Prostate gland (tissue), 2 donors: ENCODE results near the gene ELK1. TPM values are rescaled to one million over a fixed set of nuclear protein-coding genes. Genes with fewer than 3 reads are reported as not detected.
A peak's percentile ranks its signal among the peaks of the same experiment; 100 is the strongest.

Experiments used
- DNase-seq: peaks from one replicate; pipeline ENCODE4 v3.0.0-alpha.2; 2019; ENCODE audit warnings: low spot score
- H3K27ac ChIP-seq, 2 donors: fragments of 200-600 bp; sonication (generic); 2 replicates each; pipeline ENCODE4 v1.5.1; 2017 to 2019
- H3K27me3 ChIP-seq: fragments of 200-600 bp; sonication (generic); replicated peaks from 2 replicates; pipeline ENCODE4 v1.5.1; 2019; ENCODE audit not compliant: insufficient read depth
- H3K36me3 ChIP-seq, 2 donors: fragments of 200-600 bp; sonication (generic); 1 replicate in 1 of 2; 2 replicates in 1 of 2; pipeline versions ENCODE4 v1.5.1 to v1.8.1; 2017 to 2019
- H3K4me1 ChIP-seq: fragments of 200-600 bp; sonication (generic); replicated peaks from 2 replicates; pipeline ENCODE4 v1.5.1; 2019
- H3K4me3 ChIP-seq, 2 donors: fragments of 200-600 bp; sonication (generic); 2 replicates each; pipeline ENCODE4 v1.5.1; 2017 to 2019
- H3K9me3 ChIP-seq: fragments of 200-600 bp; sonication (generic); 2 replicates; pipeline ENCODE4 v1.5.1; 2017
- POLR2A ChIP-seq: fragments of 450-650 bp; IDR thresholded peaks from one replicate; pipeline ENCODE4 v1.6.1; 2016; ENCODE audit warnings: antibody characterized with exemption, mild to moderate bottlenecking
- POLR2AphosphoS5 ChIP-seq: sonication (generic); formaldehyde crosslinking; IDR thresholded peaks from one replicate; pipeline ENCODE4 v1.6.1; 2017; ENCODE audit warnings: antibody characterized with exemption
- WGBS: methylation state at CpG from one replicate; pipeline ENCODE4 v1.1.5; 2018; 5-methylcytosine and 5-hydroxymethylcytosine counted together
- intact Hi-C: fragments of 100-400 bp; cut with DNase I; formaldehyde crosslinking; loops from one replicate; pipeline ENCODE4 v1.14.2; 2022
- total RNA-seq, 2 donors: library from RNA; depleted of rRNA; stranded (reverse); fragments of >200 nt; gene quantifications; one replicate each; pipeline ENCODE4 v1.1.0, GENCODE V29; 2016
- TF ChIP-seq, protein P1 (sequence below), 4 experiments: fragments of 200-600 bp in 2 of 4; fragments of 450-650 bp in 2 of 4; sonication (generic) in 2 of 4; IDR thresholded peaks; 1 replicate in 3 of 4; 2 replicates in 1 of 4; pipeline ENCODE4 v1.5.1; 2016 to 2019; ENCODE audit warnings: antibody characterized with exemption in 4 of 4, mild to moderate bottlenecking in 2 of 4, moderate library complexity in 2 of 4

The ELK1 gene
- total RNA-seq, 2 donors from 2014 or later = 28.6 to 105 TPM

DNA sequence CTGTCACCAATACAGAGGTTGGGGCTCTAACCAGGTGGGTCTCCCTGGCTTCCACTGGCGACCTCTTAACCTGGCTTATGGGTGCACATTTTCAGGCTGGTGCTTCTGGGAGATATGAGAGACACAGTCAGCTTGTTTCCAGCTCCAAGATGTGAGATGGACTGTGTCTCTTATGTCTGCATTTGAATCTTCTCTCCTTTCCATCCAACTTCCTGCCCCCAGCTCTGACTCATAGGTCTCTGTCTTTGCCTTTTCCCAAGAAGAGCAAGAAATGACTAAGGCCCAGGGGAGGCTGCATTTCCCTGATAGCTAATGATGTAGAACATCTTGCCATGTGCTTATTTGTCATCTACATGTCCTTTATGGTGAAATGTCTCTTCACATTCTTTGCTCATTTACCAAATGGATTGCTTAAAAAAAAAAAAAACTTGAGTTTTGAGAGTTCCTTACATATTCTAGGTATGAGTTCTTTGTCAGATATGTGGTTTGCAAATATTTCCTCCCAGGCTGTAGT is 11.8 kb upstream of the ELK1 start:
- H3K27me3 ChIP-seq = no peaks in the 10 kb centered on the region
- no peaks in the 10 kb centered on the region for H3K4me1 ChIP-seq
- TF ChIP-seq POLR2AphosphoS5 = no peak
- TF ChIP-seq, protein P1, sequence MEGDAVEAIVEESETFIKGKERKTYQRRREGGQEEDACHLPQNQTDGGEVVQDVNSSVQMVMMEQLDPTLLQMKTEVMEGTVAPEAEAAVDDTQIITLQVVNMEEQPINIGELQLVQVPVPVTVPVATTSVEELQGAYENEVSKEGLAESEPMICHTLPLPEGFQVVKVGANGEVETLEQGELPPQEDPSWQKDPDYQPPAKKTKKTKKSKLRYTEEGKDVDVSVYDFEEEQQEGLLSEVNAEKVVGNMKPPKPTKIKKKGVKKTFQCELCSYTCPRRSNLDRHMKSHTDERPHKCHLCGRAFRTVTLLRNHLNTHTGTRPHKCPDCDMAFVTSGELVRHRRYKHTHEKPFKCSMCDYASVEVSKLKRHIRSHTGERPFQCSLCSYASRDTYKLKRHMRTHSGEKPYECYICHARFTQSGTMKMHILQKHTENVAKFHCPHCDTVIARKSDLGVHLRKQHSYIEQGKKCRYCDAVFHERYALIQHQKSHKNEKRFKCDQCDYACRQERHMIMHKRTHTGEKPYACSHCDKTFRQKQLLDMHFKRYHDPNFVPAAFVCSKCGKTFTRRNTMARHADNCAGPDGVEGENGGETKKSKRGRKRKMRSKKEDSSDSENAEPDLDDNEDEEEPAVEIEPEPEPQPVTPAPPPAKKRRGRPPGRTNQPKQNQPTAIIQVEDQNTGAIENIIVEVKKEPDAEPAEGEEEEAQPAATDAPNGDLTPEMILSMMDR (IDR thresholded peaks at IDR 0.05) = no peak
- TF ChIP-seq POLR2A = no peak
- H3K27ac ChIP-seq = no peak overlapping the region
- WGBS = 83% methylated on average over 1 of the region's 1 CpG
- H3K4me3 ChIP-seq = no peak overlapping the region
- H3K9me3 ChIP-seq = no peaks in the 10 kb centered on the region
- no peaks in the 10 kb centered on the region for H3K36me3 ChIP-seq
- intact Hi-C loops = no loop called here
- no peak for DNase-seq

DNA sequence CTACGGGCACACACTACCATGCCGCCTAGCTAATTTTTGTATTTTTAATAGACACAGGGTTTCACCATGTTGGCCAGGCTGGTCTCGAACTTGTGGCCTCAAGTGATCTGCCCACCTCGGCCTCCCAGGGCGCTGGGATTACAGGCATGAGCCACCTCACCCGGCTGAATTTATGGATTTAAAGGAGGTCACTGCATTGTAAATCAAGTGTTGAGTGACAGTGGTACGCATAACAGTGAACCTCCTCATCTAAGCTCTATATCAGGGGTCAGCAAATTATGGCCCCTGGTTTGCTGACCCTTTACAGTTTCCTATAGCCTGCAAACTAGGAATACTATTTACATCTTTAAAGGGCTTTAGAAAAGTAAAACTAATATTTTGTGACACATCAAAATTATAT is 11.2 kb upstream of the ELK1 start:
- no peaks in the 10 kb centered on the region for H3K4me1 ChIP-seq
- H3K27ac ChIP-seq = no peak overlapping the region
- H3K4me3 ChIP-seq = no peak overlapping the region
- no peak for DNase-seq
- no peak for TF ChIP-seq POLR2A
- TF ChIP-seq POLR2AphosphoS5 = no peak
- TF ChIP-seq, protein P1 (IDR thresholded peaks at IDR 0.05) = no peak
- WGBS = 78% methylated on average over 4 of the region's 7 CpGs
- H3K36me3 ChIP-seq = no peaks in the 10 kb centered on the region
- intact Hi-C loops = no loop called here
- no peaks in the 10 kb centered on the region for H3K9me3 ChIP-seq
- no peaks in the 10 kb centered on the region for H3K27me3 ChIP-seq

DNA sequence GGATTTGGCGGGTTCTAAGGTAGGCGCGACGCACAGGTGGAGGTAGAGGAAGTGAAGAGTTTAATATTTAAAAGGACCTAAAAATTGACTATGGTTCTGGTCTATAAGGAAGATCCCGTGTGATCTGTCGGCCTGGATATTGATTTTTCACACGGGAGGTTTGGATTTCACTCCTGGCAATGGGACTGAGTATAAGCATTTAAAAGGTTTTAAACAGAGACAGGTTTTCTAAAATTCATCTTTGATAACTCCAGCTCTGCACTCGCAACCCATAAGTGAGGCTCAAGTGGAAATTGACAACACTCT is 9.0 kb upstream of the ELK1 start:
- H3K27ac ChIP-seq = peak overlapping the region; percentile 90 to 91
- TF ChIP-seq, protein P1 (IDR thresholded peaks at IDR 0.05) = no peak
- TF ChIP-seq POLR2A = no peak
- no peak for TF ChIP-seq POLR2AphosphoS5
- intact Hi-C loops = no loop called here
- no peaks in the 10 kb centered on the region for H3K36me3 ChIP-seq
- no peaks in the 10 kb centered on the region for H3K4me1 ChIP-seq
- no peaks in the 10 kb centered on the region for H3K27me3 ChIP-seq
- WGBS = 25% methylated on average over 8 of the region's 8 CpGs
- no peaks in the 10 kb centered on the region for H3K9me3 ChIP-seq
- no peak for DNase-seq
- peak overlapping the region; percentile 48 to 53 for H3K4me3 ChIP-seq

DNA sequence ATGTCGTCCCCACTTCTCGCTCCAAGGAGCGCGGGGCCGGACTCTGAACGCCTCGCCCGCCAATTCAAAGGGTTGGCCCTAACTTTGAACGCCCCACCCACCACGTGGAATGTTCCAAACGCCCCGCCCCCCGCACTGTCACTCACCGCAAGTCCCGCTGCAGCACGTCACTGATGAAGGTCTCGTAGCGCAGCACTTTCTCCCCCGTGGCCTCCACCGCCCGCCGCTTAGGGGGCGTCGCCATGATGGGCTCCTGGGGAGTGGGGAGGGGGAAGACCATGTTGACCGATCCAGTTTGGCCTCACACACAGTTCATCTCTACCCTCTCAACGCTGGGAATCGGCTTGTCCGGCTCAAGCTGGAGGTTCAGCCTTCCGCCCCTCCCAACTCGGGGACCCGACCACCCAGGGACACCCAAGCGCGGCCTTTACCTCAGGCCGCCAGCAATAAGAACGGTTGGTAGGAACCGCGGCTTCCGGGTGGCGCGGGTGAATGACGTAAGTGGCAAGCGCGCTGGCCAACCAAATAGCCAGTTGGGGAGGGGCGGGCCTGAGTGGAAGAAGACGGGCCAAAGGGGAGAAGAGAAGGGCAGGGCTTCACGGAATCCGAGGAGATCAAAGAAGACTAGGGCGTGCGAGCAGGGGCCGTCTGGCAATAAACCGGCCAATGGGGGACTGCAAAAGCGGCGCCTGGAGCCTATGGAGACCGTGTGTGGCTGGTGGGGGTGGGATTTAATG is 8.5 kb upstream of the ELK1 start, which contains the start of gene UXT:
UXT (minus strand) TSS at position 497 of the 737 bp plus-strand sequence; CDS start at position 244, 253 bp downstream.
- H3K27me3 ChIP-seq = no peaks in the 10 kb centered on the region
- H3K9me3 ChIP-seq = no peaks in the 10 kb centered on the region
- TF ChIP-seq POLR2AphosphoS5 = peak; percentile 83
- TF ChIP-seq, protein P1 (IDR thresholded peaks at IDR 0.05) = no peak
- DNase-seq = peak; percentile 87
- WGBS = under 1% methylated on average over 53 of the region's 54 CpGs
- intact Hi-C loops = no loop called here
- no peaks in the 10 kb centered on the region for H3K4me1 ChIP-seq
- H3K27ac ChIP-seq = peak within 1 kb of the TSS; percentile 90 to 91
- H3K4me3 ChIP-seq = peak within 1 kb of the TSS; percentile 48 to 53
- no peaks in the 10 kb centered on the region for H3K36me3 ChIP-seq

DNA sequence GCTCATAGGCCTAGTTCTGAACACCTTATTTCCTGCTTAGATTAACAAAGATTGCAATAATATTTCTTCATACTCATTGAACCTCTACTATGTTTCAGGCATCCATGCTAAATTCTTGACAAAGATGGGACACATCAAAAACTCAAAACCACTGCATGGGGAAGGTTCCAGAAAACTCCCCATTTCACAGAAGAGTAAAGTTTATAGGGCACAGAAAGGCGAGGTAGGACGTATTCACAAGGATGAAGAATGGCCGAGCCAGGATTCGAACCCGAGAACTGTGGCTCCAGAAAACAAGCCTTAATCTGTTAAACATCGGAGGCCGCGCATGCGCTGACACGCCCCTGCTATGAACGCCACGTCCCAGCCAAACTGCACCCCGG is 7.9 kb upstream of the ELK1 start:
- WGBS = 0% methylated on average over 13 of the region's 13 CpGs
- no peaks in the 10 kb centered on the region for H3K36me3 ChIP-seq
- TF ChIP-seq POLR2AphosphoS5 = peak; percentile 40
- no peak for TF ChIP-seq POLR2A
- peak overlapping the region; percentile 90 to 91 for H3K27ac ChIP-seq
- H3K4me3 ChIP-seq = peak overlapping the region; percentile 48 to 53
- H3K4me1 ChIP-seq = no peaks in the 10 kb centered on the region
- no peaks in the 10 kb centered on the region for H3K9me3 ChIP-seq
- intact Hi-C loops = no loop called here
- H3K27me3 ChIP-seq = no peaks in the 10 kb centered on the region
- DNase-seq = no peak
